Measurements from ENCODE around the gene TMEM8B.

The TMEM8B gene

GRCh38 chr9:35841645-35841900 is 12.5 kb downstream of the TMEM8B start:
- no peak for DNase-seq (ENCODE audit: low spot score)

GRCh38 chr9:35842020-35842745 is 13.2 kb downstream of the TMEM8B start:
- DNase-seq (ENCODE audit: low spot score), result no peak

GRCh38 chr9:35842795-35843194 is 13.8 kb downstream of the TMEM8B start:
- no peak for DNase-seq (ENCODE audit: low spot score)

DNA sequence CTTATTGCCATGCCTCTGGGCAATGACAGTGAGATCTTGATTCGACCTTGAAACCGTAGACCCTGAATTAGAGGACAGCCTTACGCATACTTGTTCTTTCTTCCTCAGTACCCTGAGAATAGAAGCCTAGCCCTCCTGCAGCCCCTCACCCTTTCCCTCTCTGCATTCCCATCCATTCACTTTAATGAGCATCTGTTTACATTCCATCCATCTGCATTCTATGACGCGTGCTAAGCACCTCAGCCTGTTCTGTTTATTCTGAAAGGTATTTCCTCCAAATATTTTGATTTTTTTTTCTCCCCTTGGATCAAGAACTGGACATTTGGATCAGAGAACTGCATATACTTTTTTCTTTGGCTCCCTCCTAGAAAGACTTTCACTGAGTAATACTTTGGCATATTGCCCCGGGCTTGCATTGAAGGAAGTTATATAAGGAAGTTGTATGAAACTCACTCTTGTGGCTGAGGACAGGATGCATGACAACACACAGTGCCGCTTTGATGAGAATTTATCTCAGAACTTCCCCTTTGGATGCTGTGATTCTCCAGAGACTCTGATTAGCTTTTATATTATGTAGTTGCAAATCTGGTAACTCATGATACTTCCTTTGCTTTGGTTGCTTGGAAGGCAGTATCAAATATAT is 15.7 kb downstream of the TMEM8B start:
- peak; percentile 86 for DNase-seq (ENCODE audit: low spot score)

- no peak for DNase-seq (ENCODE audit: low spot score)
Observed at GRCh38 chr9:35845824-35846771, 17.1 kb downstream of the TMEM8B start.

- DNase-seq (ENCODE audit: low spot score), result peak; percentile 91
Observed at GRCh38 chr9:35847792-35848572, 19.0 kb downstream of the TMEM8B start.

DNA sequence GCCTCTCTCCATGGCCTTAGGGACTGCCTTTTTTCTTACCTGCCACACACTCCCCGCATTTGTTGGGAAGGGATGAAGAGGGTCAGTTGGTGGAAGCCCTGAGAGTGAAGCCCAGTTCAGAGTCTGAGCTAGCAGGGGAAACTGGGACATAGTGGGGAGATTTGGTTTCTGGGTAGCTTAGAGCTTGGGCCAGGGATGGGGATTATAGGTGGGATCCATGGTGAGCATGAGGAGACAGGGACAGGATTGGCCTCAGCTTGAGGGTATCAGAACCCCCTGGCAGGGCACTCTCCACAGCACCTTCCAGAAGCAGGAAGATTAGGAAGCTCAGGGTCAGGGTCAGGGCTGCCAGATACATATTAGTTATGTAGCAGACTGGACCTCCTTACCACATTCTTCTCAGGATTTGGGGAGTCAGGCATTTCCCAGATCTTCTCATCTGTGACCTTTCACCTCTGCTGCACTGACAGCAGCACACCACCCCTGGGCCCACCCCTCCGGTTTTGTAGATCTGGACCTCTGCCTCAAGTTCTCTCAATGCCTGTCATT is 23.3 kb downstream of the TMEM8B start:
- no peak for DNase-seq (ENCODE audit: low spot score)

DNA sequence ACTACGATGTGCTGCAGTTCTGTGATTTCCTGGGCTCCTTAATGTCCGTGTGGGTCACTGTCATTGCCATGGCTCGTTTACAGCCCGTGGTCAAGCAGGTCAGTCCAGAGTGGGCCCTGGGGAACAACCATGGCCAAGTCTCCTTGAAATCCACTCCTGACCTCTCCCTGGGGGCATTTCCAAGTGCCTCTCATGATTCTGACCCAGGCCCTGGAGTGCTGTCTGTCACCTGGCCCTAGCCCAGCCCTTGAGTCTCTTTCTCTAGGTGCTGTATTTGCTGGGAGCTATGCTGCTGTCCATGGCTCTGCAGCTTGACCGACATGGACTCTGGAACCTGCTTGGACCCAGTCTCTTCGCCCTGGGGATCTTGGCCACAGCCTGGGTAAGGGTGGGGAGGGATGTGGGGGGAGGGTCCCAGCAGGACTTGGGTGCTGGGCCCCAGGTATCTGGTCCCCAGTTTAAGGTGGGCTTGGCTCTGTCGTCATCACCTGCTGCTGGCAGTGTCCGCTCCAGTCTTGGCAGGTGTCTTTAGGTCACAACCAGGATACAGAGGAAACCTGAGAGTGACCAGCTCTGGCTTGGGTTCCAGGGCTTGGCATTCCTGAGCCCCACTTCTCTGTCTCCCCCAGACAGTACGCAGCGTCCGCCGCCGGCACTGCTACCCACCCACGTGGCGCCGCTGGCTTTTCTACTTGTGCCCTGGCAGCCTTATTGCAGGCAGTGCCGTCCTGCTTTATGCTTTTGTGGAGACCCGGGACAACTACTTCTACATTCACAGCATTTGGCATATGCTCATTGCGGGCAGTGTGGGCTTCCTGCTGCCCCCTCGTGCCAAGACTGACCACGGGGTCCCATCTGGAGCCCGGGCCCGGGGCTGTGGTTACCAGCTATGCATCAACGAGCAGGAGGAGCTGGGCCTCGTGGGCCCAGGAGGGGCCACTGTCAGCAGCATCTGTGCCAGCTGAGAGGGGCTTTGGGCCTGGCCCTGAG is 24.1 kb downstream of the TMEM8B start:
- no peak for DNase-seq (ENCODE audit: low spot score)

DNA sequence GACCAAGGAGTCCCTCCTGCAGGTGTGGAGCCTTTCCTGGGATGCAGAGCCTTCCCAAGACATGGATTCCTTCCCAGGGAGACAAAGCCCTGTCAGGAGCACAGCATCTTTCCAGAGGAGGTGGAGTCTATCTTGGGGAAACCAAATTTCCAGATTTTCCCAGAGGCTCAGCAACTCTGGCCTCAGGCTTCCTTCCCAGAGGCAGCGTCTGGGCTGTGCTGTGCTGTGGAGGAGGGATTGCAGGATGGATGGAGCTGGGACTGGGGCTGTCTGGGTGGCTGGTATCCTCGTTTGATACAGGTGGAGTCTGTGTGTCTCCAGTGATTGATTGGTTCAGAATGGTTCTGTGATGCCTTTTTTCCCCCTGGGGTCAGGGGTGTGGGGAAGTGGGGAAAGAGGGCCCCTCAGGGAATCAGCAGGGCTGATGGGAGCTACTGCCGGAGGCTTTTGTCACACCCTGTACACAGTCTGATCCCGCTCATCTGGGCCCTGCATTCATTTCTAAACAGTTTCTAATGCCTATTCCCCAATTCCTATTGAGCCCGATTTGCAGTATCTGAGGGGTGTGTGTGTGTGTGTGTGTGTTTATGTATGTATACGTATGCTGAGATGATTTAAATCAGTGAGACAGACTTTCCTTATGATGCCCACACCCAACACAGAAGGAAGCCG is 25.2 kb downstream of the TMEM8B start:
- no peak for DNase-seq (ENCODE audit: low spot score)

GRCh38 chr9:35856206-35856605 is 27.2 kb downstream of the TMEM8B start:
- no peak for DNase-seq (ENCODE audit: low spot score)

DNA sequence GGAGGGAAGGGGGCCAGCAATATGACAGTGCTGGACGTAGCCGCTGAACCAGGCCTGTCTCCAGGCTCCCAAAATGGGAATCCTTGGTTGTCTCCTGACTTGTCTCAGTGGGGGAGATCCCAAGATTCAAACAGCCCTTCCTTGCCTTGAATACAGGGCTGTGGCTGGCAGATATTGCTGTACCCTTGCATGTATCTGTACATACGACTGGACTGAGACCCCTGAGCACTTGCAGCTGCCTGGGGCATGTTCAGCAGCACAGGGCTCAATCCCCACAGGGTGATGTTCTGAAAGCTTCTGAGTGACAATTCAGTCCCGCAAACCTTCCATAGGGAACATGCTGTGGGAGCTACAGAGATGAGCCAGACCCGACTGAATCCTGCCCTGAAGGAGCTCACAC is 27.9 kb downstream of the TMEM8B start:
- no peak for DNase-seq (ENCODE audit: low spot score)

- no peak for DNase-seq (ENCODE audit: low spot score)
Observed at GRCh38 chr9:35858458-35858857, 29.4 kb downstream of the TMEM8B start.

GRCh38 chr9:35859310-35859989 is 30.4 kb downstream of the TMEM8B start:
- peak; percentile 29 for DNase-seq (ENCODE audit: low spot score)

DNA sequence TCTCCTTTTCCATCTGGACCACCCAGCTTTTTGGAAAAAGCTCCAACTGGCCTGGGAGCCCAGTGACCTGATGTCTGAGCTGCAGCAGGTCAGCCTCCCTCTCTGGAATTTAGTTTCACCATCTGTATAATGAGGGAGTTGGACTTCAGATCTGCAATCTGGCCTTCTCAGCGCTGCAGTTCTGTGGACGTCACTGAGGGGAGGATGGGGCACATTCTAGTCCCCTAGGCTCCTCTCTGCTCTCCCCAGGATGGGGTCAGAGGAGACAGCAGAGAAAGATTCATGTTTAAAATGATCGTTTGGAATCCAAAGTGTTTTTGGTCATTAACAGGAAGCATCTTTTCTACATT is 30.9 kb downstream of the TMEM8B start:
- no peak for DNase-seq (ENCODE audit: low spot score)

DNA sequence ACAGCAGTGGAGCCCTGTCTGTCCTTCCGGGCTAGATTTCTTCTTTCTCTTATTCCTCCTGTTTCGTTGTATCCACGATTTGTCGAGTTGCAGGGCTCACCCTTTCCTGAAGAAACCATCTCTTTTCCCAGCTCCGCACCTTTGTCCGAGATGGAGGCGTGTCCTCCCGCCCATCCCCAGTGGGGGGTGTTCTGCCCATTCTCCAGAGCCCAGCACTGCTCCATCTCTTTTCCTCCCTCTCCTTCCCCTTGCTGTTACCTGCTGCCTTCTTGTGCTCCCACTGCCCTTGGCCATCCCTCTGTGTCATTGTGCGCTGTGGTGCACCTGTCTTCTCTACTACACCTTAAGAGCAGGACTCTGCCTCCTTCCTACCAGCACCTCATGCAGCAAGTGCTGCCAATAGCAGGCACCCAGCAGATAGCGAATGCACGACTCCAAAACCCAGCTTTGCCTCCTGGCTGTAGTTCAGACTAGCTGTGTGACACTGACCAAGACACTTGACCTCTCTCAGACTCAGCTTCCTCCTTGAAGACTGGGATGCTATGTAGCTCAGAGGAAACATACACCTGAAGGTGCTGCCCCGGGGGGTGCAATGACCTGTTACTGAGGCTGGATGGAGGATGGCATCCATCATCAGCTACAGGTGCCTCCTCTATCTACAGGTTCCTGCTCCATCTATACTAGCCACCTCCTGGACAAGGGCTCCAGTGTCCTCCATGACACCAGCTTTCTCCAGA is 32.3 kb downstream of the TMEM8B start:
- DNase-seq (ENCODE audit: low spot score), result no peak

DNA sequence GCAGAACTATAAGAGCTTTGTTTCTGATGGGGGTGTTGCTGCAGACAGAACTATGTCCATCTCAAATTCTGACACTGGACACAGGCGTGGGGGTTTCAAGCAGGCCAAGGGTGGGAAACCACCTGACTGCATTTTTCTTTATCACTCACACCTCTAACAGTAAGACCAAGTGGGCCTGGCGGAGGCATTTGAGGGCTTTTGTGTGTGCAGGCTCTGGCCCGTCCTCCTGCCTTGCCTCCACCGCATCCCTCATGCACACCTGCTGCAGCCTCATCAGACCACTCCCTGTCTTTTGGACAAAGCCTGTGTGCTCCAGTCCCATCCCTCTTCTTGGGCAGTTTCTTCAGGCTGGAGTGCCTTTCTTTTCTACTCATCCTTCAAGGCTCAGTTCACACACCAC is 33.3 kb downstream of the TMEM8B start:
- DNase-seq (ENCODE audit: low spot score), result no peak

- no peak for DNase-seq (ENCODE audit: low spot score)
Observed at GRCh38 chr9:35863583-35863982, 34.6 kb downstream of the TMEM8B start.

GRCh38 chr9:35864695-35865255 is 35.7 kb downstream of the TMEM8B start:
- DNase-seq (ENCODE audit: low spot score), result no peak

DNA sequence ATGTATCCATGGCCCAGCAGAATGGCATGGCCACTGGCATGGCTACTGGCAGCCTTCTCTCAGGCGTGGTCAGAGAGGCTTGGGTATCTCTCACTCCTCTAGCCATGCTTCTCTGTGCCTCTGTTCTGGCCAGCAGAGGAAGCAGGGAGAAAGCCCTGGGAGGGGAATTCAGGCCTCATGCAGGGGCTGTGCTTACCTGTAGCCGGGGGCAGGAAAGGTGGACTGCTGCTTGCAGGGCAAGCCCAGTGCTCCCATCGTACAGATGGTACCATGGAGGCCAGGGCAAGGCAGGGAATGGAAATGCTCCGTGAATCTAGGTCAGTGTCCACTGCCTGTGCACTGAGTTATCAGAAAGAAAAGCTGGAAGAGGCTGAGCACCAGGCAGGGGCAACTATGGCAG is 38.5 kb downstream of the TMEM8B start:
- DNase-seq (ENCODE audit: low spot score), result no peak
